HCT116 (cell line): ENCODE results near the gene KCNAB3.

Source experiments
- POLR2A ChIP-seq: IDR thresholded peaks from 2 replicates; pipeline ENCODE4 v1.7.0; 2011; ENCODE audit warnings: borderline replicate concordance; ENCODE audit not compliant: insufficient read depth, insufficient read length; ENCODE audit errors: extremely low read depth
- ZNF274 ChIP-seq: fragments of 200-500 bp; sonication (Bioruptor generic); IDR thresholded peaks from 2 replicates; pipeline ENCODE4 v1.6.1; 2014; ENCODE audit warnings: mild to moderate bottlenecking, low read depth, low read length, inconsistent platforms
- TF ChIP-seq, protein P1 (sequence below), 3 experiments: fragments of 200-600 bp in 1 of 3; sonication (generic) in 1 of 3; IDR thresholded peaks in 2 of 3; conservative IDR thresholded peaks in 1 of 3; 2 replicates each; pipeline ENCODE4 v1.5.1; 2012 to 2017; ENCODE audit warnings: low read depth in 2 of 3, low read length in 2 of 3, antibody characterized with exemption in 1 of 3, borderline replicate concordance in 1 of 3, control low read depth in 1 of 3, mild to moderate bottlenecking in 1 of 3, mixed read lengths in 1 of 3, mixed run types in 1 of 3, moderate library complexity in 1 of 3; ENCODE audit not compliant: insufficient read depth in 1 of 3

DNA sequence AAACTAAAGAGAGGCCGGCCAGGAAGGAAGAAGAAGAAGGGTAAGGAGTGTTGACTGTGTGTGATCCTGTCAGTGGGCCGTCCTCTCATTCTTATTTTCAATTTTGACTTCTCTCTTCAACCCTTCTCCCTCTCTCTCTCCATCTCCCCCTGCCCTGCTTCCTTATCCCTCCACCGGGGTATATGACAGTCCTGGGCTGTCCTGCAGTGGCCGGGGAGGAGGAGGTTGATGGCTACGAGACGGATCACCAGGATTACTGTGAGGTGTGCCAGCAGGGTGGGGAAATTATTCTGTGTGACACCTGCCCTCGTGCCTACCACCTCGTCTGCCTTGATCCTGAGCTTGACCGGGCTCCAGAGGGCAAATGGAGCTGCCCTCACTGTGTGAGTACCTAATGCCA is 35.4 kb downstream of the KCNAB3 start:
- no peak for TF ChIP-seq ZNF274
- no peak for TF ChIP-seq POLR2A
- TF ChIP-seq, protein P1, sequence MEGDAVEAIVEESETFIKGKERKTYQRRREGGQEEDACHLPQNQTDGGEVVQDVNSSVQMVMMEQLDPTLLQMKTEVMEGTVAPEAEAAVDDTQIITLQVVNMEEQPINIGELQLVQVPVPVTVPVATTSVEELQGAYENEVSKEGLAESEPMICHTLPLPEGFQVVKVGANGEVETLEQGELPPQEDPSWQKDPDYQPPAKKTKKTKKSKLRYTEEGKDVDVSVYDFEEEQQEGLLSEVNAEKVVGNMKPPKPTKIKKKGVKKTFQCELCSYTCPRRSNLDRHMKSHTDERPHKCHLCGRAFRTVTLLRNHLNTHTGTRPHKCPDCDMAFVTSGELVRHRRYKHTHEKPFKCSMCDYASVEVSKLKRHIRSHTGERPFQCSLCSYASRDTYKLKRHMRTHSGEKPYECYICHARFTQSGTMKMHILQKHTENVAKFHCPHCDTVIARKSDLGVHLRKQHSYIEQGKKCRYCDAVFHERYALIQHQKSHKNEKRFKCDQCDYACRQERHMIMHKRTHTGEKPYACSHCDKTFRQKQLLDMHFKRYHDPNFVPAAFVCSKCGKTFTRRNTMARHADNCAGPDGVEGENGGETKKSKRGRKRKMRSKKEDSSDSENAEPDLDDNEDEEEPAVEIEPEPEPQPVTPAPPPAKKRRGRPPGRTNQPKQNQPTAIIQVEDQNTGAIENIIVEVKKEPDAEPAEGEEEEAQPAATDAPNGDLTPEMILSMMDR (IDR thresholded peaks at IDR 0.05 in 2 of 3, conservative IDR thresholded peaks at IDR 0.05 in 1 of 3; ENCODE audit: borderline replicate concordance in 1 of 3, insufficient read depth in 1 of 3, low read depth in 2 of 3, low read length in 2 of 3) = no peak
